Stimulated activated CD4-positive, alpha-beta T cell treated with anti-CD3 and anti-CD28 coated beads, Interleukin-2, amount 100 ng/mL, for 4 hours (primary cell): ENCODE results near the gene HELZ.
"Not testable (repeated sequence)": the region's sequence is repeated elsewhere in the genome, so short reads cannot be mapped to it uniquely, and the experiment has no call there.

Source experiments
- DNase-seq: peaks from one replicate; pipeline ENCODE4 v3.0.0-alpha.2; 2020; ENCODE audit warnings: low read depth

HELZ gene

DNA sequence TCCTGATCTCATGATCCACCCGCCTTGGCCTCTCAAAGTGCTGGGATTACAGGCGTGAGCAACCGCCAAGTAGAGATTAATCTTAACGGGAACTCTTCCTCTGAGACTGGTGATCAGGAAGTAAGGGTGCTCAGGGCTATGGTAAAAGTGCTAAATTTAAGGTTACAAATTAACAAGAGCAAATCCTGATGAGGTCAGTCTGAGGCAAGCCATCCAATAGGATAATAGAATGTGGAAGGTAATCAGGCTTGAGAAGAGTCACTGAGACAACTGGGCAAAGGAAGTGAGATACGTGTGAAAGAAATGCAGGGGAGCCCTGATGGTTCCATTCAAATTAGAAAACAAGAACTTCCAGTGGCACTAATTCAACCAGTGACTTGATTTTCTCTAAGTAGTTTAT, 131.5 kb downstream of the HELZ start:
- DNase-seq: no peak

DNA sequence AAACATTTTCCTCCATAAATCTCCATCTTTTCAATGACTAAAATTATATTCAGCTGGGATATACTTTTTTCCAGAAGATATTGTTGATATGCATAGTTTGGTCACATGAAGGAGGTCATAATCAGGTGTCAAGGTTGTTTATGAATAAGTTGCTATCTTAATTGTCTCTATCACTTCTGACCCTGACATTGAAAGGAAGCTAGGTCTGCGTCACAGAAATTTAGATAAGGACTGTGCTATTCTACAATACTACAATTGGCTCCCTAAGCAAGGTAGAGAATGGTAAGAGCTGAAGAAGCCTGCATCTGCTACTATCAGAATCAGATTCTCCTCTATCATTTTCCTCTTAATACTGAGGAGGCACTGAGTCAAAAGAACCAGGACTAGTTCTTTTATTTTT, 133.2 kb downstream of the HELZ start:
- no peak for DNase-seq

DNA sequence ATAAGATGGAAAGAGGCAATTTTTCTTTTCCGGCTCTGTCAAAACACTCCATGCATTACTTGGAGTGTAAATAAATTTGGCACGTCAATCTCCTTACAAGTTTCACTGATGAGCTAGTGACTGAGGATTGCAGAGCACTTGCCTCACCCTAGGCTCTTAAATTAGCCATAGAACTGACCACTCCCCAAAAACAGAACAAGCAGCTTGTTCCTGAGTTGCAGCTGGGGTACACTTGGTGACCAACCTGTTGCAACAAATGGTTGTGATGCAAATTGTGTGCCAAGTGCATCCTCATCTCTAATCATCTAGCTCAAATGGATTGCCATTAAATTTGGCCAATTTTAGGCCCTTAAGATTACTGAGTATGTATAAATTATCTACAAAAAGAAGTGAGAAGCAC, 133.7 kb downstream of the HELZ start:
- DNase-seq: no peak

DNA sequence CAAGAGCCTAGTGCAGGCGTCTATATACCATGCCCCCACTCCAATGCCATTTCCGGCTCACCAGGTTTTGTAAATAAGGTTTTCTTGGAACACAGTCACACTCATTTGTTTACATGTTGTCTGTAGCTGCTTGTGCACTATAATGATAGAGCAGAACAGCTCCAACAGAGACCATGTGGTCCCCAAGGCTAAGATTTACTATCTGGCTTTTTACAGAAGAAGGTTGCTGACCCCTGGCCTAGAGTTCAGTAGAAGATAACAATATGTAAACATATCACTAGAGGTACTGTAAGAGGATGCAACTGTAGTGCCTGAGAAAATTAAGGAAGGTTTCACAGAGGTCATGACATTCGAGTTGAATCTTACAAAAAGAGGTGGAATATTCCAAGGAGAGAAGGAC, 134.4 kb downstream of the HELZ start:
- no peak for DNase-seq

DNA sequence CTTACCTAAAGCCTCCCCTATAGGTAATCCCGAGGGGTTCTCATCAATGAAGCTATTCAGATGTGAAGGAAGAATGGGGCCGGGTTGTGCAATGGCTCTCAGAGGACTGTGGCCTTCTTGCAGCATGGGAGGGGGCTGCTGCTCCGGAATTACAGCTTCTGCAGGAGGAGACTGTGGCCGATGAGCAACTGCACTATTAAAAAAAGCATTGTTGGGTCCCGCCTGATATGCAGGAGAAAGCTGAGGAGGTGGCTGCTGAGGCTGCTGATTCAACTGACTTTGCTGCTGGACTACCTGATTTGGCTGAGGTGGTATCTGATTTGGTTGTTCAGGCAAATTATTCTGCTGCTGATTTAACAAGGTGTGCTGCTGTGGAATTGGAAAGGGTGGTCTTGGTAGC, 135.9 kb downstream of the HELZ start:
- DNase-seq: no peak

GRCh38 chr17:67107811-67108775, 136.9 kb downstream of the HELZ start:
- no peak for DNase-seq

GRCh38 chr17:67107171-67107570, 137.8 kb downstream of the HELZ start:
- no peak for DNase-seq

DNA sequence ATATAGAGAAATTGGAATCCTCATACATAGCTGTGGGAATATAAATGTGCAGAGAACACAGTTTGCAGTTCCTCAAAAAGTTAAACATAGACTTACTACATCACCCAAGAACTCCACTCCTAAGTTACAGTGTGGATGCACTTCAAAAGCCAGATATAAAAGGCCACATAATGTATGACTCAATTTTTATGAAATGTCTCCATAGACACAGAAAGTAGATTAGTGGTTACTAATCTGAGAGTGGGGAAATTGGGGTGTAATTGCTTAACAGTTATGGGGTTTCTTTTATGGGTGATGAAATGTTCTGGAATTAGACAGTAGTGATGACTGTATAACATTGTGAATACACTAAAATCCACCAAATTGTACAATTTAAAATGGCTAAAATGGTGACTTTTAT, 139.8 kb downstream of the HELZ start:
- DNase-seq: no peak

DNA sequence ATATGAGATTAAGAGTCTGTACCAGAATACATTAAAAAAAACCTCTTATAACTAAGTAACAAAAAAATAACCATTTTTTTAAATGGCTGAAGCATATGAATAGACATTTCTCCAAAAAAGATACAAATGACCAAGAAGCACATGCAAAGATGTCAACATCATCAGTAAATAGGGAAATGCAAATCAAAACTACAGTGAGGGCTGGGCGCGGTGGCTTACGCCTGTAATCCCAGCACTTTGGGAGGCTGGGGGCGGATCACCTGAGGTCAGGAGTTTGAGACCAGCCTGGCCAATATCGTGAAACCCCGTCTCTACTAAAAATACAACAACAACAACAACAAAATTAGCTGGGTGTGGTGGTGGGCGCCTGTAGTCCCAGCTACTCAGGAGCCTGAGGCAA, 140.4 kb downstream of the HELZ start:
- not testable (repeated sequence) for DNase-seq

DNA sequence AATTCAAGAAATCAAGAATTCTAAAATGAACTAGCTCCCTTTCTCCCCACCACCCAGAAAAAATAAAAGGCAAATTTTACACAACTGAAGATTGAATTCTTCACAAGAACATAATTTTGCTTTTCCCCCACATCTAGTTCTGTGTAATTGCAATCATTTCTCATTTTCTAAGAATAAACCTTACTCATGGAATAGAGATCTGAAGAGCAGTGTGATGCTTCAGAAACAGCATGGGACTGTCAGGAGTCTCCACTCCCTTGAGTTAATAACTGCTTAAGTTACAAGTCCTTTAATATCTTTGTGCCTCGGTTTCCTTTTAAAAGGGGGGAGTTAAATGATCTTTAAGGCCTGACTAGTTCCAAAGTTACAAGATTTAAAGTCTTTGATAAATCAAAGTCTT, 147.0 kb downstream of the HELZ start:
- no peak for DNase-seq

- DNase-seq: no peak
These were observed 148.4 kb downstream of the HELZ start for GRCh38 chr17:67096609-67097008.

DNA sequence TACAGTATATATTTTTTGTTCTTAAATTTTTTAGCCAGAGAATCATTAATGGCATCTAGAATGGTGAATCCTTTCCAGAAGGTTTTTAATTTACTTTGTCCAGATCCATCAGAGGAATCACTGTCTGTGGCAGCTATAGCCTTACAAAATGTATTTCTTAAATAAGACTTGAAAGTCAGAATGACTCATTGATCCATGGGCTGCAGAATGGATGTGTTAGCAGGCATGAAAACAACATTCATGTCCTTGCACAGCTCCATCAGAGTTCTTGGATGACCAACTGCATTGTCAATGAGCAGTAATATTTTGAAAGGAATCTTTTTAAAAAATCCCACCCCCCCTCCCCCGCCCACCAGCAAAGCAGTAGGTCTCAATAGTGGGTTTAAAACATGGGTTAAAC, 149.2 kb downstream of the HELZ start:
- no peak for DNase-seq

DNA sequence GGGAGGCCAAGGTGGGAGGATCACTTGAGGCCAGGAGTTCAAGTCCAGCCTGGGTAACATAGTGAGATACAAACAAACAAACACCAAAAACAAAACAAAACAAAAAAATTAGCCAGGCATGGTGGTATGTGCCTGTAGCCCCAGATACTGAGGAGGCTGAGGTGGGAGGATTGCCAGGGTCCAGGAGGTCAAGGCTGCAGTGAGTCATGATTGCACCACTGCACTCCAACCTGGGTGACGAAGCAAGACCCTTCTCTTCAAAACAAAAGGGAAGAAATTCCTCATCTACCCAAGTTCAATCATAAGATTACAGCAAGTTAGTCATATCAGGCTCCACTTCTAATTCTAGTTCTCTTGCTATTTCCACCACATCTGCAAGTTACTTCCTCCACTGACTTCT, 149.7 kb downstream of the HELZ start:
- not testable (repeated sequence) for DNase-seq

DNA sequence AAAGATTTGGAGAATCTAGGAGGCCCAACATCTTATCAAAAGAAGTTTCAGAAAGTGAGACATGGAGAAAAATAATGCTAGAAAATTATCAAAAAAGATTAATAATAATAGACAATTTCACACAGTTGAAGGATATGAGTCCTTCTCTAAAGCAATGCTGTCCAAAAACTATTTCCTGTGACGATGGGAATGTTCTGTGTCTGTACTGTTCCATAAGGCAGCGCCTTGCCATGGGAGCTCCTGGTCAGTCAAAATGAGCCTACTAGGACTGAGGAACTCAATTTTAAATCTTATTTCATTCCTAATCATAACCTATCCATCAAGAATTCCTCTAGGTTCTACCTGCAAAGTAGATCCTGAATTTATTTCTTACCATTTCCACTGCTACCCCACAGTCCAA, 151.6 kb downstream of the HELZ start:
- no peak for DNase-seq

- DNase-seq: not testable (repeated sequence)
These were observed 152.3 kb downstream of the HELZ start for GRCh38 chr17:67092710-67093109.

DNA sequence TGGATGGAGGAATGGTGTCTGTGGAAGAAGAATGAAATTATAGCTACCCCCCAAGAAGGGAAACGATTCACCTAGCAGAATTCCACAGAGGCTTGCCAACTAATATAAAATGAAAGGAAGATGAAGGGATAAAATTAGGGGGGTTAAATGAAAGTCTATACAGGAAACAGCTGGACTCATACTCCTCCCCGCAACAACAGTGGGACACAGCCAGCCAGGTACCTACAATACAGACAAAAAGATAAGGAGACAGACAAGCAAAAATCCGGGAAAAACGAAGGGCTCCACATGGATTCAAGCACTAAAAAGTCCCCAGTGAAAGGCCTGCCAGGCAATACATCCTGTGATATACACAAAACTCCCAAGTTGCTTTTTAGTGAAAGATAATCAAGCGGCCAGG, 152.7 kb downstream of the HELZ start:
- no peak for DNase-seq

- no peak for DNase-seq
These were observed 154.7 kb downstream of the HELZ start for GRCh38 chr17:67090341-67090740.

DNA sequence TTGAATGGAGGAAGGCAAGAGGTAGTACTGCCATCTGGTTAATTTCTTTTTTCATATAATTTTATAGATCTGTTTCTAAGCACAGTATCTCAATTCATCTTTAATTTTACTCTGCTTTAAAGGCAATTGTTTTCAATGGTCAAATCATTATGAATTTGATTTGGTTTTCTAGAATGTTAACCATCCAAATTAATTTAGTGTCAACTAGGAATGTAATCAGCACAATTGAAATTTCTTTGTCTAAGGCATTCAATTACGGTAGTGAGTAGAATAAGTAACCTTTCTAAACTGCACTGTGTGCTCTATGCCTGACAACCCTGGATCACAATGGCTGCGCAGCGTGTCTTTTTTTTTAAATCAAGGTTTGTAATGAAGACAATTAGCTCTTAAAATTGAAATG, 156.4 kb downstream of the HELZ start:
- no peak for DNase-seq

- no peak for DNase-seq
These were observed 159.6 kb downstream of the HELZ start for GRCh38 chr17:67085406-67085805.

DNA sequence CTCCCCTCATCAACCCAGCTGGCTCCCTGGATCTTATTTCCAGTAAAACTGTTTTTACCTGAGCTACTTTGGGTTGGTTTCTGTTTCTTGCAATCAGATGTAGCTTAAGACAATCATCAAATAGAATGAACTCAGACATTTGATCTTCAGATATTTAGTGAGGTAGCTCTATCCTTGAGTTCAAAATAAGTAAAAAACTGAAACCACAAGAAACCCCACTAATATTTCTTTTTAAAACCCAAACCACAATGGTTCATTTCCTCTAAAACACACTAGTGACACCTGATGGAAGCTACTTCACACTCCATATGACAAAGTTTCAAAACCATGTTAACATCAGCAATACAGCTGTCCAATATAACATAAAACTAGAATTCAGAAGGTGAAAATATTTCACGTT, 162.9 kb downstream of the HELZ start:
- no peak for DNase-seq

GRCh38 chr17:67080804-67081203, 164.2 kb downstream of the HELZ start:
- no peak for DNase-seq

GRCh38 chr17:67079491-67079890, 165.5 kb downstream of the HELZ start:
- no peak for DNase-seq

- no peak for DNase-seq
These were observed 166.7 kb downstream of the HELZ start for GRCh38 chr17:67078292-67078691.

DNA sequence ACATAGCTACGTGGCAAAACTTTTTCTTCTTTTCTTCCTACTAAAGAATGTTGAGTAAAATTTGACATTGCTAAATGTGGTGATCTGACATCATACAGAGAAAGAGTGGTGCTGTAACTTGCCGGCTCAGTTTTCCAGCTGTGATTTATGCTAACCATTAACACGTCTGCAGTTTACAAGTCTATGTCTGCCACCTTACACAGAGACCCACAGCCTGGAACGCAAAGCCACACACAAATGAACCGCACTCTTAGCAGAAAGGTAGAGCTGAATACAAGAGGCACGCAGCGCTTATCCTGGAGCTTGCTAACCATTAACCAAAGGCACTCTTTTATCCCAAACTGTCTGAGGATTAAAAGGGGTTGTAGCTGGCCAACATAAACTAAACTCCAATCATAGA, 168.7 kb downstream of the HELZ start:
- no peak for DNase-seq
